Calu3 (cell line): Measurements from ENCODE around the gene SFRP5. TPM values are rescaled to one million over a fixed set of nuclear protein-coding genes. Genes with fewer than 3 reads are reported as not detected.

Source experiments
- BruUV-seq: library from RNA; stranded (reverse); fragments of 400-500 nt; replicated peaks from 2 replicates; lab custom pipeline; 2021; lab: Mats Ljungman, UMichigan
- CTCF ChIA-PET: fragments of 300-600 bp; sonication (Branson Sonifier 250); formaldehyde crosslinking; loops from one replicate; lab custom pipeline; 2022; ENCODE audit warnings: antibody characterized with exemption; lab: Charles Lee
- DNase-seq: peaks from one replicate; pipeline ENCODE4 v3.0.0; 2022
- H3K27ac Mint-ChIP-seq: one replicate; pipeline ENCODE4 v1.8.0; 2022; ENCODE audit warnings: mixed read lengths; ENCODE audit not compliant: unreplicated experiment
- H3K27me3 Mint-ChIP-seq: one replicate; pipeline ENCODE4 v1.8.0; 2022; ENCODE audit warnings: mixed read lengths; ENCODE audit not compliant: unreplicated experiment
- H3K36me3 Mint-ChIP-seq: one replicate; pipeline ENCODE4 v1.8.0; 2022; ENCODE audit warnings: mild to moderate bottlenecking, moderate library complexity, mixed read lengths; ENCODE audit not compliant: insufficient read depth, unreplicated experiment
- H3K4me1 Mint-ChIP-seq: one replicate; pipeline ENCODE4 v1.8.0; 2022; ENCODE audit warnings: mild to moderate bottlenecking, low read depth, mixed read lengths; ENCODE audit not compliant: unreplicated experiment
- H3K4me3 Mint-ChIP-seq: one replicate; pipeline ENCODE4 v1.8.0; 2022; ENCODE audit warnings: mild to moderate bottlenecking, low read depth, moderate library complexity, mixed read lengths; ENCODE audit not compliant: unreplicated experiment
- H3K9me3 Mint-ChIP-seq: one replicate; pipeline ENCODE4 v1.8.0; 2022; ENCODE audit warnings: low read depth, mixed read lengths; ENCODE audit not compliant: unreplicated experiment
- CTCF ChIP-seq: fragments of 200-600 bp; IDR thresholded peaks from one replicate; pipeline ENCODE4 v1.8.0; 2022; ENCODE audit warnings: antibody characterized with exemption; ENCODE audit not compliant: unreplicated experiment
- intact Hi-C: fragments of 100-400 bp; cut with micrococcal nuclease; formaldehyde crosslinking; loops from one replicate; pipeline ENCODE4 v1.10.0; 2022; ENCODE audit not compliant: unreplicated experiment
- total RNA-seq: library from RNA; stranded (reverse); gene quantifications from 2 replicates; pipeline ENCODE4 v1.2.3, GENCODE V29; 2022

SFRP5 gene
- total RNA-seq, 1 experiment from 2014 or later, result 0.19 TPM

- H3K27ac Mint-ChIP-seq, result no peak overlapping the region
- no peaks in the 10 kb centered on the region for H3K27me3 Mint-ChIP-seq
- no peak overlapping the region for H3K4me3 Mint-ChIP-seq
- H3K9me3 Mint-ChIP-seq, result no peaks in the 10 kb centered on the region
- no peak for TF ChIP-seq CTCF
- intact Hi-C loops, result loop anchor here (5.0 kb wide), 1 partner anchor 40 kb away; no protein-coding TSS in a partner anchor
- H3K36me3 Mint-ChIP-seq, result peaks cover 46% of the 10 kb centered on the region
- CTCF ChIA-PET, result no interaction called here
- H3K4me1 Mint-ChIP-seq, result peaks cover 21% of the 10 kb centered on the region
- DNase-seq, result no peak
- BruUV-seq, result no TSS peak
Observed at GRCh38 chr10:97717627-97718026, 54.2 kb downstream of the SFRP5 start.

Other genes starting within 250 kb of the SFRP5 start
- 0.47 and 0.90 TPM in 2 replicates for gene ANKRD2, start 199.2 kb downstream of the SFRP5 start, total RNA-seq
- gene HOGA1, start 187.6 kb downstream of the SFRP5 start, total RNA-seq, result 7.8 and 7.9 TPM in 2 replicates
- 1.5 and 1.7 TPM in 2 replicates for gene C10orf62, start 182.3 kb downstream of the SFRP5 start, total RNA-seq
- 5.5 and 6.2 TPM in 2 replicates for gene MORN4, start 138.5 kb downstream of the SFRP5 start, total RNA-seq
- 12.6 and 13.0 TPM in 2 replicates for gene PI4K2A, start 131.3 kb downstream of the SFRP5 start, total RNA-seq
- gene AVPI1, start 84.8 kb downstream of the SFRP5 start, total RNA-seq, result 16.9 and 25.6 TPM in 2 replicates
- 18.1 and 20.2 TPM in 2 replicates for gene MARVELD1, start 58.3 kb downstream of the SFRP5 start, total RNA-seq
- gene ZFYVE27, start 34.9 kb downstream of the SFRP5 start, total RNA-seq, result 28.3 and 30.0 TPM in 2 replicates
- 1.0 and 1.4 TPM in 2 replicates for gene GOLGA7B, start 77.8 kb upstream of the SFRP5 start, total RNA-seq